Inflammatory macrophage treated with lipopolysaccharide for 4 hours (primary cell): ENCODE measurements around the gene HPCA.
"Not testable (repeated sequence)": the region's sequence is repeated elsewhere in the genome, so short reads cannot be mapped to it uniquely, and the experiment has no call there.

Source experiments
- DNase-seq: peaks from one replicate; pipeline ENCODE4 v3.0.0-alpha.2; 2020

Gene HPCA

DNA sequence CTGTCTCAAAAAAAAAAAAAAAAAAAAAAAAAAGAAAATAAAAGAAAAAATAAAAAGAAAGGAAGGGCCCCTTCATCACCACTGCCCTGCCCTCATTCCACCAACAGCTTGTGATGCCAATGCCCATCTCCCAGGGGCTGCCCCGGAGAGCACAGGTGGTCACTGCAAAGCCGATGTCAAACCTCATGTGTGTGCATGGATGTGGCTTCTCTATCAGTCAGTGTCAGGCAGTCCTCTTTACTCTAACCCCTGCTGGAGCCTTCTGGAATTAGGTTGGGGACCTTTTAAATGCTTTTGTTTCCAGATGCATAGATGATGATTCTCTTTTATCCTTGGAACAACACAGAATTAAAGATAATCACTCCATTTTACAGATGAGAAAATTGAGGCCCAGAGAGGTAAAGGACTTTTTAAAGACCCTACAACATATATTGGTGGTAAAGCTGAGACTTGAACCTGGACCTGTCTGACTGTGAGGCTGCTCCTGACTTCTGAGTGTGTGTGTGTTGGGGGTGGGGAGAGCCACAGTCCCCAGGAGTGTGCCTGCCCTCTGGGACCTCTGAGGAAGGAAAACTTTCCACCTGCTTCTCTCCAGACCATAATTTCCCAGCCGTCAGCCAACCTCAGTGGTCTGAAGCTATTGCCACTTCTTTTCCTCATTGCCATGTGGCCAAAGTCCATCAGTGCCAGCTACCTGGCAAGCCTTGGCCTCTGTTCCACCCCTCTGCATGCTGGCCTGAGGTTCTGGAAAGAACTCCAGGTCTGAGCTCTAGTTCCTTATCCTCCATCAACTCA, 17.9 kb downstream of the HPCA start:
- DNase-seq, result no peak

DNA sequence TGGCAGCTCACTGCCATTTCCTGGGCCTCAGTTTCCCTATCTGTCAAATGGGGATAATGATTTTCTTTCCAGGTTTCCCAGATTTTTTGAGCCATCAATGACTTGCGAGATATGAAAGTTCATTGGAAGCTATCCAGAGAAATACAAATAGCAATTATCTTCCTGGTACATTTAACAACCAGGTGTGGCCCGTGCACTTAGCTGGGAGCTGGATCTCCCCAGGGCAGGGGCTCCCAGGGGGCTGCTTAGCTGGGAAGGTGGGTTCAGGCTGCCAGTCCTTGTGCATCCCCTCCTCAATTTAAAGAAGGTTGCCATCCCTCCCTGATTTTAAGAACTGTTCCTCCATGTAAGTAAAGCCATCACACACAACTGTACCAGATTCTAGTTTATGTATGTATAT, 18.5 kb downstream of the HPCA start:
- no peak for DNase-seq

DNA sequence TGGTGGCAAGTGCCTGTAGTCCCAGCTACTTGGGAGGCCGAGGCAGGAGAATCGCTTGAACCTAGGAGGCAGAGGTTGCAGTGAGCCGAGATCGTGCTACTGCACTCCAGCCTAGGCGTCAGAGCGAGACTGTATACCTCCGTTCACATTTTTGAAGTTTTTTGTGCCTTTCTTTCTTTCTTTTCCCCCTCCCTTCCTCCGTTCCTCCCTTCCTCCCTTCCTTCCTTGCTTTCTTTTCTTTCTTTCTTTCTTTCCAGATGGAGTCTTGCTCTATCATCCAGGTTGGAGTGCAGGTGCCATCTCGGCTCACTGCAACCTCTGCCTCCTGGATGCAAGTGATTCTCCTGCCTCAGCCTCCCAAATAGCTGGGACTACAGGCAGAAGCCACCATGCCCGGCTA, 19.3 kb downstream of the HPCA start:
- not testable (repeated sequence) for DNase-seq

DNA sequence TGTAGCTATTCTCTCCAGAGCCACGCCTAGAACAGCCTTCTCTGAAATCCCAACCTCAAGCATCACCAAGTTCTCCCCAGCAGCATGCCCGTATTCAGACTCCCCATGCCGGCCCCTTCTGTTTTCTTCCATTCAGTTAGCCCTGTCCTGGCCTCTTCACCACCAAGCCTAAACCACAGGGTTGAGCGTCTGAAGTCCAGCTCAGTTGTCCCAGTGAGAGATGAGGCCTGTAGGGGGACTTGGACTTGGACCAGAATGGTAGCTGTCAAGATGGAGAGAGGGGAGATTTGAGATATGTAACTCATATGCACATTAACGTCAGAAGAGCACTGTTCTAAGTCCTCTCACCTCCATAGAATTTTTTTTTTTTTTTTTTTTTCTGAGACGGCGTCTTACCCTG, 20.4 kb downstream of the HPCA start:
- DNase-seq, result no peak

DNA sequence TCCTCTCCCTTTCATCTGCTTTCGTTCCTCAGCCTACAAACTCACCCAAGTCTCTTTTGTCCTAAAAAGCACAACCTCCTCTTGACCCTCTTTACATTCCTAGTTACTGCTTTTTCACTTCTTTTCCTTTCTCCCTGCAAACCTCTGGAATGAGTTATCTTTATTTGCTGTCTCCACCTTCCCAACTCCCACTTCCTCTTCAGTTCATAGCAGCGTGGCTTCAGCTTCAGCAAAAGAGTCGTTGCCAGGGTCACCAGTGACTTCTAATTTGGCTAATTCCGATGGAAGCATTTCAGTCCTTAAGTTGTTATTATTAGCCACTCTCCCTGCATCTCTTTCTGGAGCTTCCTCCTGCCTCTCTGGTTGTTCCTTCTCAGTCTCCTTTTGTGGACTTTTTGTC, 21.1 kb downstream of the HPCA start:
- no peak for DNase-seq

DNA sequence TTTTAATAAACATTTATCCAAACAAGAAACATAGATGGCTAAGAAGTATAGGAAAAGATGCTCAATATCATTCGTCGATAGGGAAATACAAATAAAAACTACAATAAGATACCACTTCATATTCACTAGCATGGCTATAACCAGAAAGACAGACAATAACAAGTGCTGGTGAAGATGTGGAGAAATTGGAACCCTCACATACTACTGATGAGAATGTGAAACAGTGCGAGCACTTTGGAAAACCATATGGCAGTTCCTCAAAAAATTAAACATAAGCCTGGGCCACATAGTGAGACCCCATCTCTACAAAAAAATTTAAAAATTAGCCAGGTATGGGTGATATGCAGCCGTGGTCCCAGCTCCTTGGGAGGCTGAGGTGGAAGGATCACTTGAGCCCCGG, 24.0 kb downstream of the HPCA start:
- DNase-seq, result no peak

DNA sequence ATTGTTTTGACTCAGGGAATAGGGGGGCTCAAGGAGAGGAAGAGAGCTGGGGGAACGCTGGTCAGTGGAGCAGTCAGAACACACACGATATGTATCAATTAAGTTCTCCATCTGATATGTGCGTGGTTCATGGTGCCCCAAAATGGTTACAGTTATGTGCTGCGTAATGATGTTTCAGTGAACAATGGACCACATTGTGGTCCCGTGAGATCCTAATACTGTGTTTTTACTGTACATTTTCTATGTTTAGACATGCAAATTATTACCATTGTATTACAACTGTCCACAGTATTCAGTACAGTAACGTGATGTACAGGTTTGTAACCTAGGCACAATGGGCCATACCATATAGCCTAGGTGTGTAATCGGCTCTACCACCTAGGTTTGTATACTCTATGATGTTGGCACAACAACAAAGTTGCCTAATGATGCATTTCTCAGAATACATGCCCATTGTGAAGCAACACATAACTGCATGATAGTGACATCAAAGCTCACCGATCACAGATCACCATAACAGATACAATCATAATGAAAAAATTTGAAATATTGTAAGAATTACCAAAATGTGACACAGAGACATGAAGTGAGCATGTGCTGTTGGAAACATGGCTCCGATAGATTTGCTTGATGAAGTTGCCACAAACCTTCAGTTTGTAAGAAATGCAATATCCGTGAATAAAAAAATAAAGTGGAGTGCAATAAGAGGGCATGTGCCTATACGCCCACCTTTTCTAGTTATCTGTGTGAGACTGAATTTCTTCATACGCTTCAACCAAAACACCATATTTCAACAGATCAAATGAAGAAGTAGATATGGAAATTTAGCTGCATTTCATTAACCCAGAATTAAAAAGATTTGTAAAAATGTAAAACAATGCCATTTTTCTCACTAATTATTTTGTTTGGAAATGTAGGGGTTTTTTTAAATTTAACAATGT, 29.7 kb downstream of the HPCA start:
- DNase-seq, result no peak

DNA sequence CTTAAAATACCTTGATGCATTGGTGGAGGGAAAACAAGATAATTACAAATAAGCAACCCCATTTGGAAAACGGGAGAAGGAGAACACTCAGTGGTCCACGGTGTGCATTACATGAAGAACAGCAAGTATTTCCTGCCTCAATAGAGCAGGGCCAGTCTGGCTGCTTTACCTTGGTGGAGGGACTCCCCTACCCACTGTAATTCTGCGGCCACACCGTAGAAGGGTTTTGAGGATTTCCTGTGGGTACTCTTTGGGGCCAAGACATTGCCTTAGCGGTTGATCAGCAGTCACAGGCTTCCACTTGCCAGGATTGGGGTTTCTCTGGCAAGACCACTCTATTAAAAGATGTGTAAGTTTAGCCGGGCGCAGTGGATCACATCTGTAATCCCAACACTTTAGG, 31.2 kb downstream of the HPCA start:
- no peak for DNase-seq

DNA sequence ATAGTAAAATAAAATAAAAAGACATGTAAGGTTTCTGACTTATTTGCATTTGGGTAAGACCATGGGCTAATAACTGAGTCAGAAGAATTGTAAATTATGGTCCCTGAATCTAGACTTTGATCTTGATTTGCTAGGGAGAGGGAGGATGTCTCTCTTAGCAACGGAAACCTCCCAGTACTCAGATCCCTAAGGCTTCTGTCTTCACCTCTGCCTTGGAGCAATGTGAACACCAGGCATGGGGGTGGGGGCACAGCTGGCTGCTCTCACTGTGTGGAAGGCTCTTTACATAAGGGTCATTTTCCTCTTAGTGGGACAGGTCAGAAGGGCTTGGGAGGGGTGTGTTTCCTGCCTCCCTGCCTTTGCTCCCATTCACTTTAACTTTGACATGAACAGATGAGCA, 31.9 kb downstream of the HPCA start:
- no peak for DNase-seq

DNA sequence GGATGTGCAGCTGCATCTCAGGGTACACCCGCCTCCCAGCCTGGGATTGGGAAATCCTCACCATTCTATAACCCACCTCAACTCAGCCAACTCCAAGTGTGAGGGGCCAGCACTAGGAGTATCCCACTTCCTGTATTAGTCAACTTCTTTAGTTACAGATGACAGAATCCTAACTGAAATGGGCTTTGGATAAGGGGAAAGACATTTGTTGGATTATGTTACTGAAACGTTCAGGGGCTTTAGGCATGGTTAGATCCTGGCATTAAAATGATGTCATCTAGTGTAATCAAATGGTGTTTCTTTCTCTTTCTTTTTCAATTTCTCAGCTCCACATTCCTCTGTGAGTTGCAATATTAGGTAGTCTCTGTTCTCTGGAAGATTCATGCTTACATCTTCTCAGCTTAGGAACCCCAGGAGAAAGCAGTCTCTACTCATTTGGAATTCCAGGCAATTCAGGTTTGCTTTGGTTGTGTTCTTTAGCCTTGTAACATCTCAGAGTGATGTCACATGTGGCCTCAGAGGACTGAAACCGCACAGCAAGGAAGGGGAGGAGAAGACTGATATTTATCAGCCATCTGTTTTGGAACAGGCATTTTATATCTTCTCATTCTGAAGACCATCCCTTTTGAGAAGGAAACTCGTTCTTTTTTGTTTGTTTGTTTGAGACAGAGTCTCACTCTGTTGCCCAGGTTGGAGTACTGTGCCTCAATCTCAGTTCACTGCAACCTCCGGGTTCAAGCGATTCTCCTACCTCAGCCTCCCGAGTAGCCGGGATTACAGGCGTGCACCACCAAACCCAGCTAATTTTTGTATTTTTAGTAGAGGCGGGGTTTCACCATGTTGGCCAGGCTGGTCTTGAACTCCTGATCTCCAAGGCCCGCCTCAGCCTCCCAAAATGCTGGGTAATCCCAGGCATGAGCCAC, 33.8 kb downstream of the HPCA start:
- DNase-seq, result peak; percentile 49

DNA sequence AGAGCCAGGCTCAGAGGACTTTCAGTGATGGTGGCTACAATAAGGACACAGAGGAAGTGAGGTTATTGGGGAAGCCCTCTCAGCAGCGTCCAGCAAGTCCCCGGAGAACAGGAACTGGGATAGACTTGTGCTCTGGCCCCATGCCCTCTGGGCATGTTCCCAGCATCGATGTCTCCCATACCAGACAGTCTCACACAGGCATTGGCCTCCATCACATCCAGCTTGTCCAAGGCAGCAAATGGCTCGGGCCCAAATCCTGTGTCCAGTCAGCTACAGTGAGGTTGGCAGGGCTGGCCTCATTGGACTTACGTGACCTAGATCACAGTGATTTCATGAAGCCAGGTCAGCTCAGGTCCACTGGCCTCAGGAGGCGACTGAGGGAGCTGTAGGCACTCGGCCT, 34.5 kb downstream of the HPCA start:
- DNase-seq, result no peak

DNA sequence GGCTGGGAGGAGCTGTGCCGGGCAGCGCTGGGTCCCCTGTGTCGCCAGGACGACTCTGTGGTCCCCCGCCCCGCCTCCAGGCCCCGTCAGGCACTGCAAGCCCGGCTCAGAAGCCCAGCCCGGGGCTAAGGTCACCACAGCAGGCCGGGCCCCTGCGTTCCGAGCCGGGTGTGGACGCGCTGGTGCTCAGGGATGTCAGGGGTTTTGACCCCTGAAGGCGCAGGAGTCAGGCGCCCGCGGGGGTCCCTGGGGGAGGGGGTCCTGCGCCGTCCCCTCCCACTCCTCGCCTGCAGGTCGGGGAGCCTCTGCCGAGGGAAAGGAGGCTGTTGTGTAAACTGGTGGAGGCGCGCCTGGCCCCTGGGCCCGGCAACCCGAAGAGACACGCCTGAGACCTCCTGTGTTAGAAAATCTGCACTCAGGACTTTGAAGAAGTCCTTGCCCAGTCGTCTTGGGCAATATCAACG, 38.6 kb downstream of the HPCA start:
- DNase-seq, result no peak

DNA sequence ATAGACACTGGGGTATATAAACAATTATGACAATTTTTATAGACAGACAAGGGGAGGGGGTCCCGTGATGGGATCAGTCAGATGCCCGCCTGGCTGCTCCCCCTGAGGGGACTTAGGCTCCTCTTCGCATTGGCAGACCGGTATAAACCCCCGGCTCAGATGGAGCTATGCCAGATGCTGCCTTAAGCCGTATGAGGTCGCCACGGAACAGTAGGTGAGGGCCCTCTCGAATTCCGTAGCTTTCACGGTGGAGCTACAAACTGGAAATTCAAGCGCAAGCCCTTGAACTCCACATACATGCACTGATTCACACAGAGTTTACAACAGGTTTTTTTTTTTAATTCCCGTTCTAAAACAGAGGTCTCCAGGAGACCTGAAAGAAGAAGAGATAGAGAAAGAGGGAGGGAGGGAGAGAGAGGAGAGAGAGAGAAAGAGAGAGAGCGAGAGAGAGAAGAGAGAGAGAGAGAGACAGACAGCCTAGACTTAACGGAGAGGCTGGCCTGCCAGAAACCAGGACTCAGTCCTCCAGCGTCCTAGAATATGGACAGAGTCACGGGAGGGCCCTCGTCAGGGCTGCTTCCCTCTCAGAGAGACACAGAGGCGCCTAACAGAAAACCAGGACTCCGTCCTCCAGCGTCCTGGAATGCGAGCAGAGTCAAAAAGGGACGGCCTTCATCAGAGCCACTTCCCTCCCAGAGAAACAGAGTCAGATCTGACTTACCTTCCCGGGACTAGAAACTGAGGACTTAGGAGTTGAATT, 39.3 kb downstream of the HPCA start:
- DNase-seq, result no peak

DNA sequence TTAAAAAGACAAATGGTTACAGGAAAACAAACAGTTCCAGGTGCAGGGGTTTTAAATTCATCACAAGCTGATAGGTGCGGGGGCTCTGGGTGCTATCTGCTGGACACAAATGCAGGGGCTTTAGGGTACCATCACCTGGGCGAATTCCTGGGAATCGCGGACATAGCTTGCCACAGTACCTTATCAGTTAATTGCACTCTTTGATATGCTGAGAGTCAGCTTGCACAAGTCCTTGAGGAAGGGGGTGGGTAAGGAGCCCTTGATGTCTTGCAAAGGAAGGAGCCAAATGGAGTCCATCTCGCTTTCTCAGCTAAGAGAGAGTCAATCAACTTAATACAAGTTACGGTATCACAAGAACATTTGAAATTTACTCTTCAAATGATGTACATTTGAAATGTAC, 40.3 kb downstream of the HPCA start:
- no peak for DNase-seq

DNA sequence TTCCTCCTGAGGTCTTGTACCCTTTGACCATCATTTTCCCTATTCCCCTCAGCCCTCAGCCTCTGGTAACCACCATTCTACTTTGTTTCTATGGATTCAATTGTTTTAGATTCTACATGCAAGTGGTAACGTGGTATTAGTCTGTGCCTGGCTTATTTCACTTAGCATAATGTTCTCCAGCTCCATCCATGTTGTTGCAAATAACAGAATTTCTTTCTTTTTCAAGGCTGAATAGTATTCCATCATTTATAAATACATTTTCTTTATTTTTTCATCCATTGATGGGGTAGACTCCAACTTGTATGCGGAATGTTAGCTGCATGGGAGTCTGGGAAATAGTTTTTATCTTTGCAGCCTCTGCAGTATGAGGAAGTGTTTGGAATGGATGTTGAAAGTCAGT, 41.1 kb downstream of the HPCA start:
- no peak for DNase-seq

DNA sequence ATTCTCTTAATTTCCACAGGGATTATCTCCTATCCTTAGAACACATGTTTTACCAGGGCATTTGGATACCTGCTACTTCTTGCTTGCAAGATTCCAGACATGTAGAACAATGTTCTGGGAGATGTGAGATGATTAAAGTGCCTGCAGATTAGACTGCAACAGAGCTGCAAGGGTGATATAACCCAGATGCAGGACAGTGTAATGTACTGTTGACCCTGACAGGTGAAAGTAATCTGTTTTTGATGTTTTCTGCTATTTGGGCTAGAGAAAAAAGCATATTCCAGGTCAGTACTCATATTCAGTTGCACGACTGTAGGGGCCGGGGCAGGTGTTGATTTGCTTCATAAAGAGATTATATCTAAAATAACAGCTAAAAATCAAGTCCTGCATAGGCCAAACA, 42.0 kb downstream of the HPCA start:
- DNase-seq, result no peak

DNA sequence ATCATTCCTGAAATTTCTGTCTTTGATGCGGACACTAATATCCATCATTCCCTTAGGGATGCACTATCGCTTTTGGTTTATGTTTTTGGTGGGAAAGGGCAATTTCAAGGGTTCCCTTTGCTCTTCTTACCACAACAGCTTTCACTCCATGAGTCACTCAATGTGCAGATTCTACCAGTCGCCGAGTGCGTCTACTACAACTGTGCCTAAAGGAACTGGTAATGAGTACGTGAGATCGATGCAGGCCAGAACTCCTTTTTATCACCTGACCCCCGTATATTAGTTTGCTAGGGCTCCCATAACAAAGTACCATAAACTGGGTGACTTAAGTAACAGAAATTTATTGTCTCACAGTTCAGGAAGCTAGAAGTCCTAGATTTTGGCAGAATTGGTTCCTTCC, 42.4 kb downstream of the HPCA start:
- DNase-seq, result no peak

DNA sequence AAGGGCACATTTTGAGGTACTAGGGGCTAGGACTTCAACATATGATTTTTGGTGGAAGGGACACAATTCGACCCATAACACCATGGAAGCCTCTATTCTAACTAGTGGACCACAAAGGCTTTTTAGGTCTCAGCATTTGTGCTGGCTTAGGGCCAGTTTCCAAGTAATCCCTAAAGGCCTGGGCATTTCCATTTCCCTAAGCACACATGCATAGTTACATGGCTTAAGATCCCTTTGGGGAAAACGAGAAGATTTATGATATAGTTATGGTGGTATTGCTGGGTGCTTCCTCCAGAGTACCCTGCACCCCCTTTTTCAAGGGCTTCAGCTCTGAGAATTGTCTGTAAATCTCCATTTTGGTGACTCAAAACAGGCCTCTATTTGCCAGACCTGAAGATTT, 43.1 kb downstream of the HPCA start:
- DNase-seq, result no peak

DNA sequence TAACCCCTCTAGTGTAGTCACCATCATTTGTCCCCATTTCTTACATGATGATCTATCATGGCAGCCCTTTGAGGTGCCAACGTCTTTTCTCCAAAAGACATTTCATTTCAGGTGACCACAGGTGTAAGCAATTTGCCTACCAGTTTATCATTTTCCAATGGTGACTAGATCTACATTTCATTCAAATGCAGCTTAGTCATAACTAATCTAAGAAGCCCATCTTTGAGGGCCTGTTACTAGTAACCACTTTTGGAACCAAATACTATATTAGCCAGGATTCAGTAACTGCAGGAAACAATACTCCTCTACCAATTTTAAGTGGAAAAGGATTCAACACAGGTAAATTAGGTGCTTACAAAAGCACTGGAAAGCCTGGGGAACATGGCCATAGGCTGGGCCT, 45.5 kb downstream of the HPCA start:
- DNase-seq, result no peak

DNA sequence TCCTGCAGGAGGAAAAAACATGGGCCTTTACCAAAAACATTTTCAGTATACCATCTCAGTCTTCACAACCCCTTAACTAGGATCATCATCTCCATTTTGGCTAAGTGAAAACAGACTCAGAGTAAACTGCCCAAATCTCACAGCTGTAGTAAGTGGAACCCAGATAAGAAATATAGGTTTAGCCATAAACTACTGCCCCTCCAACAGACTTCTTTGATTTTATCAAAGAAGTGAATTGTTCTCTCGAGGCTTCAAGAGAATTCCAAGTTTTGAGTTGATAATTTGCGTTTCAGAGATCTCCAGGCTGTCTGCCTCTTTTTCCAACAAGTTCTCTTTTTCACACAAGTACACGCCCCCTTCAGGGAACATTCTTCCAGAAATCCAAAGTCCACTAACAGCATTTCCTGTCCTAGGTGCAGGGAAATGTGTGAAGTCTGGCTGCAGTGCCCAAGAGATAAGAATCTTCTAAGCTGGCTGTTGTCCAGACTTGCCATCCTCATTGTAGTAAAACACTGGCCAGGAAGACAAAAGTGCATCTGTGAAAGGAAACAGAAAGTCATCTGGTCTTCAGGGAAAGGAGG, 47.5 kb downstream of the HPCA start:
- no peak for DNase-seq

DNA sequence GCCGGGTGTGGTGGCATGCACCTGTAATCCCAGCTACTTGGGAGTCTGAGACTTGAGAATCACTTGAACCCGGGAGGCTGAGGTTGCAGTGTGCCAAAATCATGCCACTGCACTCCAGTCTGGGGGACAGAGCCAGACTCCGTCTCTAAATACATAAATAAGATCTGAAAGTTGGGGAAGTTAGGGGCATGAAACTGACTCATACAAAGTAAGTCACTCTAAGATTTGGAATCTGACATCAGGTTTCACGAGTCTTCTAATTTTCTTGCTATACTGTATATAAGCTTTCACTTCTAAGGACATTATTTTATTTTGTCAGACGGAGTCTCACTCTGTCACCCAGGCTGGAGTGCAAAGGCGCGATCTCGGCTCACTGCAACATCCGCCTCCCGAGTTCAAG, 48.2 kb downstream of the HPCA start:
- DNase-seq, result no peak

DNA sequence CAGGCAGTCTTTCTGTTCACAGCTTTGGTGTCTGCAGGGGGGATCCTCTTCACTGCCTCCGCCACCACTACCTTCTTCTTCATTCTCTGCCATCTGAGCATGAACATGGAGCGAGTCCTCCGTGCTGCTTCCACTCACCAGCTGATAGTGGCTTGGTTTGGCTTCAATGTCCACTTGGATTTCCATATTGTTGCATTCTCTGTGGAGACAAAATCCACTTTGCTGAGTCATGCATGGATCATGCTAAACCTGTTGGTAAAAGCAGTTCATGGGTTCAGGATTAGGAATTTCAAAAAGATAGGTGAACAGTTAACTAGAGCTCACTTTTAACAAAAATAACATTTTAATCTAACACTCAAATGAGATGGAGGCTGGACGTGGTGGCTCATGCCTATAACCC, 50.8 kb downstream of the HPCA start:
- DNase-seq, result no peak
